Iris pigment epithelial cell (primary cell): Measurements from ENCODE around the gene CLNK.

Experiments
- DNase-seq: peaks from one replicate; pipeline ENCODE4 v3.0.0-alpha.2; 2011; ENCODE audit warnings: low read depth

Gene CLNK

DNA sequence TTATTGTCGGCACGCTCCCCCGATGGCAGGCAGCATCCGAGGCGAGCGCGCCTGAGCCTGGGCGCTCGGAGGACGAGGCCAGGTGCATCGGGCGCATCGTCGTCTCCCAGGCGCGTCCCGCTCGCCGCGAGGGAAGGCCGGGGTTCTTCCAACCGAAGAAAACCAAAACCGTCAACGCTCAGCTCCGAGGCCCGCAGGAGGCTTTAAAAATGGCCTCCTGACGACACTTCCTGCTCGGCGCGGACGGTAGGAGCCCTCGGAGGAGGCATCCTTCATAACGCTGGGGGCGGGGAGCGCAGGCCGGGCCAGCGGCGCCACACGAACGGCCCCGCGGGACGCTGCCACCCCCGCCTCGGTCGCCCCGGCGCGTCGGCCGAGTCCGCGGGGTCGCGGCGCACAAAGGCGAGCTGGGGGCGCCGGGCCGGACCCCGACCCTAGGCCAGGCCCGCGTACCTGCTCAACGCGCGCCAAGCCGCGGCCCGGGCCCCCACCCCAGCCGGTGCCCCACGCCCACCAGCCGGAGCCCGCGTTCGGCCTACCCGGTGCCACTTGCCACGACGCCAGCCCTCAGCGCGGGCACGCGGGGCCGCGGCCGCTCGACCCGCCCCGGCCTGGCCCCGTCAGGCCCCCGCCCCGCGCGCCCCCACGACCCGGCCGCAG, 227.8 kb downstream of the CLNK start:
- peak; percentile 70 for DNase-seq

DNA sequence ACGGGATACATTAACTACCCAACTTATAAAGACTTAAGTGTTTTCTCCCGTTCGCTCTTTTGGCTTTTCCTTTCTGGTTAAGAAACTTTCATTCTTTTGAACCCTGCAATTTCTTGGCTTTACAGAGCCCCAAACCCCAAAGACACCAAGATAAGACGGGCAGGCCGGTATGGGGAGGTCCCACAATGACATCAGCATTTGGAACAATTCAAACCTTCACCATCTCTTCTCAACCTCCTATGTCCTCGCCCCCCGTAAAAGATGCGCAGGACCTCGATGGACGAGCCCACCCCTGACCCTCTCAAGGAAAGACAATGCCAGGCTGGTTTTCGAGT, 228.3 kb downstream of the CLNK start:
- no peak for DNase-seq

DNA sequence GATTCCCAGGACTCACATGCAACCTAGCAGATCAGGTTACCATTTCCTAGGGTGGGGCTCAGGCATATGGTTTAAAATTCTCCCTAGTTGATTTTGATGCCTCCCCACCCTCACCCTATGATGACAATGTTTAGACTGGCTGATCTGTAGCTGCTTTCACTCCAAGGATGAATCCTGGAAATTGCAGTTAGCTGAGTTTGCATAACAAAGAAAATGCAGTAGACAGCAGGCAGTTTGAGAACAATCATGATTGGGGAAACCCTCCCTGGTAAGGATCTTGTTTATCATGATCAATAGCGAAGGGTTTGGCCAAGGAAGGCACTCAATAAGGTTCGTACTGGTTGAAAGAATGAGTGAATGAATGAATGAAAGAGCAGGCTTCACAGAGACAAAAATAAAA, 229.4 kb downstream of the CLNK start:
- DNase-seq: no peak

DNA sequence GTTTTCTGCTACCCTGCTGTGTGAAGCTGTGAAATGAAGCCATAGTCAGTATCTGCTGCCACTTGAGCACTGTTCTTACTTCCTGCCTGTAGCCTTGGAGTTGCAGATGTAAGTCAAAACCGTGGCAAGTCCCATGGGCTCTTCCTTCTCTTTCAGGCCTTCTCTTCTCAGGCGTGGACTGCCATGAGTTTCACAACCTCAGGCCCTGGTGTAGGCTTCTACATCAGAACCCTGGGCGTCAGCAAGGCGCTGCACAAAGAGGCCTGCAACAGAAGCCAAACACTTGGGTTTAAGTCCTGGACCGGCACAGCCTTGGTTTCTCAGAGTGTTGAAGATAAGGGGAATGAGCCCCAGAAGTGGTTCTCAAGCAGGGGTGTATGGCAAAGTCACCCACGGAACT, 229.8 kb downstream of the CLNK start:
- no peak for DNase-seq

DNA sequence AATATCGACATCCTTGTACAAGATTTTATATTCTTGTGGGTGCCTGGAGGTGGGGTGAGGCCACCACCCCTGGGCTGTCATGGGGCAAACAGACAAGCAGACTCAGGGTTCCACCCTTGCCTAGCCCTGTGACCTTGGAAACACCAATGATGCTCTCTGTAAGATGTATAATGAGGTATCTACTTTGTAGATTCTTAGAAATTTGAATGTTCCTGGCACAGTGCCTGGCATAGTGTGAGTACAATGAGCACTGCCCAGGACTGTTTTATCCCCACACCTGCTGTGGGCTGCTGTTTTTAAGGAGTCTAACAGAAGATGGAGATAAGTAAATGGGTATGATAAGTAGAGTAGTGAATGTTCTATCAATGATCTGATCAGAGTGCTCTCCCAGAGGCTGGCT, 230.4 kb downstream of the CLNK start:
- DNase-seq: no peak

DNA sequence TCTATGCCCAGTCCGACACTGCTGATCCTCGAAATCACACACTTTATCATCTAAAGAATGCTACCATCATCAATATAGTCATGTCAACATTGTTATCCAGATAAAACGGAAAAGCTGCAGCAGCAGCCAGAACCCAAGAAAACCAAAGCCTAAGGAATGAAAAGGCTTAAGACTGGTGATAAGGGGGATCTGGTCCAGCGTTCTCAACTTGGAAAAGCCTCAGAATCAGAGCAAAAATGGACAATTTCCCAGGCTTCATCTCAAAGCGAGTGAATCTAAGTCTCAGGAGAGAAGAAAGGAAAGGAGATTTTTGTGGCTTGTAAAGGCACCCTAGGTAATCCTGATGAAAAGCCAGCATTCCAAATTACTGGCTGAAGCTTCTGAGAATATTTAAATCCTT, 235.6 kb downstream of the CLNK start:
- no peak for DNase-seq

DNA sequence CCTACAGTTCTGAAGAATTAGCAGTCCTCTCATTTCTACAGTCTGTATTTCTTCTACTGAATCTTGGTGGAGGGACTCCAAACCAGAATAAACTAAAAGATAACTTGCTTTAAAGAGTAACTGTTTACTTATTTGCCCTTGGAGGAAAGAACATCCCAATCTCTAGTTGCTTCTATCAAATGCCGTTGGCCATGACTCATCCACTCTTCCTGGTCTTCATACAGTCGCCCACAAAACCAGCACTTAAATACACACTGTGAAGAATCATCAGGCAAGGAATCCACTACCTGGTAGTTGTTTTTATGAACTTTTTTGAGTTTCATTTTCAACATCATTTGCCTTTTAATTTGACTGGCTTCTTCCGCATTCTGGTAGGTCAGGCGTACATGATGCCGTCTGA, 241.6 kb downstream of the CLNK start:
- peak; percentile 80 for DNase-seq

DNA sequence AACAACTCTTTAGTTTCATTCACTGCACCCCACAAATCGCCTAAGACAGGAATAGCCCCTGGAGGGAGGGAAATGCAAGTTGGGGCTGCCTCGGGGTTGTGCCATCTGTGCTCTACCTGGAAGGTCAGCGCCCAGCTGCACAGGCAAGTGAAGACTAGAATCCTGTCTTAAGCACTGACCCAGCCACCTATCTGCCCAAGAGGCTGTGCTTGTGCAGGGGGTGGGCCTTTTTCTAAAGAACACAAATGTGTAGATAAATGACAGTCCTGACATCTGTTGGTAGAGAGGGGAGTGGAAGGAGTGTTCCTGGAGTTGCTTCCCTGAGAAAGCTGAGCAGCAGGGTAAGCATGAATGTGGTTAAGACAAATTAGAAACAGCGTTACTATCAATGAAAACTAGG, 243.1 kb downstream of the CLNK start:
- DNase-seq: no peak

DNA sequence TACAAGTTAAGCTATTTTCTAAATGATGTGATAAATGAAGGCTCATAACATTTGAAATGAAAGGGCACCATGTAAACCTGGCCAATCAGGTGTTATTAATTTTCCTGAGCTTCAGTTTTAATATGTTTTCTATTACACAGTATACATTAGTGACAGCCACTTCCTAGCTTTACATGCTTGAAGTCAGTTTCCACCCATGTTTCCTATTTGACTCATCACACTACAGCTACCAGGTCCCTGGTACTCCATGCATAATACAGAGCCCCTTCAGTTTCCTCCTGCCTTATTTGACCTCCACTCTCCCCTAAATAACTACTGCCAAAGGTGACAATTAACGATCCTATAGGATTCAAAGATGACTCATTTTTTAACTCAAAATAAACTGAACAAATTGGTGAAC, 245.6 kb downstream of the CLNK start:
- no peak for DNase-seq

DNA sequence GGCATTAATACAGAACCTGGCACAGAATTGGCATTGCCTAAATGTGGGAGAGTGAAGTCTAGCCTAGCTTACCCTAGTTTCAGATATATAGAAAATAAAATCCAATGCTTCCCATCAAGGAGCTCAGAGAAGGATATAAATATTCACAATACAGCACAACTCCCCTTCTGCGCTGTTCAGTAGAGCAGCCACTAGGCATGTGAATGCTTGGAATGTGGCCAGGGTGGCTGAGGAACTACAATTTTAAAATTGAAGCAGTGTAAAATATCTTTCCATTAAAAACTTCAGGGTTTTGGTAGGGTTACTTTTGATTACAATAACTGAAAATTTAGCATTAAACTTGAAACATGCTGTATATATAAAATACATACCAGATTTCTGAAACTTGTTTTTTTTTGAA, 246.8 kb downstream of the CLNK start:
- no peak for DNase-seq
